Activated CD4-positive, CD25-positive, alpha-beta regulatory T cell (primary cell): ENCODE results near the gene TPSB2.
"Not testable (repeated sequence)": the region's sequence is repeated elsewhere in the genome, so short reads cannot be mapped to it uniquely, and the experiment has no call there.

Source experiments
- DNase-seq, 4 experiments: peaks; one replicate each; lab custom pipeline; 2025; lab: John Stamatoyannopoulos, UW

Gene TPSB2

DNA sequence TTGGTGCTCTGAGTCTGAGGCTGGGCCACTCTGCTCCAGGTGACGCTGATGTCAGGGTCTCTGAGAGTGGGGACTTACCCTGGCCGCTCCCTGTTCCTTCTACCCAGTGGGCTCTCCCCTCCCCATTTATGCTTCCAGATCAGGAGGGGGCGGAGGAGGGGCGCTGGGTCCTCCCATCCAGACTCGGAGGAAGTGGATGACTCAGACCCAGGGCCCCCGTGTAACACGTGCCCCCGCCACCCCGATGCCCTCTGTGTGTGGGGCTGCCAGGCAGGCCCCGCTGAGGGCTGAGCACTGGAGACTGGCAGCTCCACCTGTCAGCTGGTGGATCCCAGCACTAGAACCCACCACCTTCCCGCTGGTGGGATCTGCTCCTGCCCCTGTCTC, at the start of gene TPSB2:
TSS of gene TPSB2 (minus strand) at position 101 of the 387 bp plus-strand sequence. CDS start 233 bp downstream, outside the sequence.
- DNase-seq = not testable (repeated sequence)

DNA sequence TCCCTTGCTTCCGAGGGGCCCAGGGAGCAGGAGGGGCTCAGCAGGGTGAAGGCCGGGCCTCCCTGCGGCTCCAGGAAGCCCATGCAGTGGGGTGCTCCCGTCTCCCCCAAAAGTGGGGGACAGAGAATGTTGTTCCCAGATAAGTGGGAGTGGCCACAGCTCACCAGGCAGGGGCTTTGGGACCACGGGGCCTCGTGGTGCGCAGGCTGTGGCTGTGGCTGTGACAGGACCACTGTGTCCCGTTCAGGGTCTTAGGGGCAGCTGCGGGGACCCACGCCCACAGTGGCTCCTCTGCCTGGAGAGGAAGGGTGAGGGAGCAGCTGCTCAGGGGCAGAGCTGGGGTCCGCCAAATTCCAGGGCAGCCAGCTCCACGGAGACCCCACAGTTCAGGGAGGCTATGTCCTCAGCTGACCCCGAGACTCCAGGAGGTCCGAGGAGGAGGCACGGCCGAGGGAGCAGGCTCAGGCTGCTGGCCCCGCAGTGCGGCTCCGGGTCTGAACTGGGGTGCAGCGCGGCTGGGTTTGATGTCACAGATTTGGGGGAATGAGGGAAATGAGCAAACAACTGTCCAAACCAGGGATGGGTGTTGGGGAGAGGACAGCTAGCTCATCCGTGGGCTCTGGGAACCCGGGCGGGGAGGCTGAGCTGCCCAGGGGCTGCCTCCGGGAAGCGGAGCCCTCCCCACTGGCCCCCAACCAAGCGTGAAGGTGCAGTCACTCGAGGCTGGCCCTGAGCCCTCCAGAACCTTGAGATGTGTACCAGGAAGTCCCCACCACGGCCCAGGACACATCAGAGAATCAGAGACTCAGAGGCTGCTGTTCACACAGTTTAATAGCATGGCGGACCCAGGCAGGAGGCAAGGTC, 49.3 kb upstream of the TPSB2 start:
- DNase-seq = no peak

DNA sequence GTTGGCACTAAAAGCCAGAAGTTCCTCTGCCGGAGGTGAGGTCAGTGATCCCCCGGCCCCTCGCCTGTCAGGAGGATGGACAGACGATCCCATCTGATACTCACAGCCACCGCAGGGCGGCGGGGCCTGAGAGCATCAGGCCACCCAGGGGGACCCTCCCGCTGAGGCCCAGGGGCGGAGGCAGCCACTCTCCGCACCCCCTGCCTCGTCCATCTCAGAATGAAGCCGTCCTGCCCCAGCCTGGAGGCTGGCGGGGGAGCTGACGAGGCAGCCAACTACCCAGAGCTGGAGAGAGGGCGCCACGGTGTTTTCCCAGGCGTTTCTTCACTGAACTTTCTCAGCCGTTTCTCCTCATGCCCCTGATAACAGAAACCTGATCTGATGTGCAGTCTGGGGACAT, 48.5 kb upstream of the TPSB2 start:
- no peak for DNase-seq

DNA sequence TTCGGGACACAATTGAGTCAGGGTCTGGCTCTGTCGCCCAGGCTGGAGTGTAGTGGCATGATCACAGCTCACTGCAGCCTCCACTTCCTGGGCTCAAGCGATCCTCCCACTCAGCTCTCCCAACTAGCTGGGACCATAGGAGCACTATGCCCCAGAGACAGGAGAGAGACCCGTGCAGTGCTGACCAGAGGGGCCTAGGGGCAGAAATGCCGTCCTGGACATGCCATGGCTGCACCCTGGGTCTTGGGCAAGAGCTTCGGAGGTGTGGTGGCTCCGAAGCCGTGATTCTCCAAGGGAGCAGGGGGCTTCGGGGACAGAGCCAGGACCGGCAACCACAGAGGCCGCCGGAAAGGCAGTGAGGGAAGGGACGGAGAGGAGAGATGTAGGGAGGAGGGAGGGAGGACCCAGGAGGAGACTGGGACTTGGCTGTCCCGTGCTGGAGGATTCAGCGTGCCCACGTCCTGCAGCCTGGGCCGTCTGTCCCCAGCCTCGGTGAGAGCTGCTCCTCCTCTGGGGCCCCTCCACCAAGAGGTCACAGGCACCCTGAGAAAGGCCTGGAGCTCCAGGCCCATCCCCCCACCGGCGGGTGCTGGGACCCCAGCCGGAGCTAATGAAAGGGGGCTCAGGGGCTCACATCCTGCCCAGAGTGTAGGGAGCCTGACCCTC, 47.8 kb upstream of the TPSB2 start:
- no peak for DNase-seq

DNA sequence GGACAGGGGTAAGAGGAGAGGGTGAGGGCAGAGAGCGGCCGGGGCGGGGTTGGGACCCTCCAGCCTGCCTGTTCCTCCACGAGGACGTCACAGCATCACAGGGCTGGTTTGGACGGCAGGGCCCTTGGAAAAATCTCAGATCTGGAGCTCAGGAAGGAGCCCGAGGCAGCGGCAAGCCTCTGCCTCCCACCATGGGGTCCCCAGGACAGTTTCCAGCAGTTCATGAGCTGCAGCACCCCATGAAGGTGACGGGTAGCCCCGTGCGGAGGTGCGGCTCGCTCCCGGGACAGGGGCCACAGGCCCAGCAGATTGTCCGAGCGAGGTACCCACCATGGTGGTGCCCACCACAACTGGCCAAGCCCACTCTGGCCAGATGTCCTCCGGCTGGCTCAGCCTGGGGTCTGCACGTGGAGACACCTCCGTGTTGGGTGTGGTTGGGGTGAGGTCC, 47.2 kb upstream of the TPSB2 start:
- no peak for DNase-seq

DNA sequence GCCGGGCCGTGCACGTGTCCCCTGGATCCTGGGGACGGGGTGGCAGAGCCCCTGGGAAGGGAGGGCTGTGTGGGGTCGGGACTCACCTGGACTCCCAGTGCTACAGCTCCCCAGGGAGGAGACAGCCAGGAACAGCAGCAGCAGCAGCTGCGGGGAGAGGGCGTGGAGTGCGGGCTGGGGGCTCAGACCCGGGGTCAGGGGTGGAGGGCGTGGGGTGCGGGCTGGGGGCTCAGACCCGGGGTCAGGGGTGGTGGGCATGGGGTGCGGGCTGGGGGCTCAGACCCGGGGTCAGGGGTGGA, 46.5 kb upstream of the TPSB2 start:
- DNase-seq = no peak

DNA sequence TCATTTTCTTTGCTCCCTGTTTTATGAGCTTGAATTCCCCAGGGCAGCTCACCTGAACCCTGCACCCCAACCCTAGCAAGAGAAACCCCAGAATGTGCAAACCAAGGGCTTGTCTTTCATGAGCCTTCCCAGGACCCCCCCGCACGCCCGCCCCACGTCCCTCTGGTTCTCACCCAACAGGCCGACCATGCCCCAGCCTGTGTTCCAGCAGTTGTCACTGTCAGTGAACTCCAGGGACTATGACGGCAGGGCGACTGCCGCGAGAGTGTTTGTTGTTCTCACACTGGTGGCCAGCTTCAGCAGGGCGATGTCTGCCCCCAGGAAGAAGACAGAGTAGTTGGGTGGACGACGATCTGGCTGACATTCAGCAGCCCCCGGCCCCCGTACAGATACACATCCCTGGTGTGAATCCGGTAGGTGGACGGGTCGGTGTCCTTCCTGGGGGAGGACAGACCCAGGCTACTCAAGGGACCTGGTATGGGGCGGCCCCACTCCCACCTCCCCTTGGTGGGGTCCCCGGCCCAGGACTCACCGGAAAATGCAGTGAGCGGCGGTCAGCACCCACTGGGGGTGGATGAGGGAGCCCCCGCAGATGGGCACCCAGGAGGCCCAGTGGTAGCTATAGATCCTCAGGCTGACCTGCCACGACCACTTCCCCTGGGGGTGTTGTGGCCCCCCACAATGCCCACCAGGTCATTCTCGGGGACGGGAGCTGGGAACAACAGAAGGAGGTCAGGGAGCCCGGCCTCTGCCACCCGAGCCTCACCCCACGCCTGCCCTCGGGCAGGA, 46.0 kb upstream of the TPSB2 start:
- no peak for DNase-seq

DNA sequence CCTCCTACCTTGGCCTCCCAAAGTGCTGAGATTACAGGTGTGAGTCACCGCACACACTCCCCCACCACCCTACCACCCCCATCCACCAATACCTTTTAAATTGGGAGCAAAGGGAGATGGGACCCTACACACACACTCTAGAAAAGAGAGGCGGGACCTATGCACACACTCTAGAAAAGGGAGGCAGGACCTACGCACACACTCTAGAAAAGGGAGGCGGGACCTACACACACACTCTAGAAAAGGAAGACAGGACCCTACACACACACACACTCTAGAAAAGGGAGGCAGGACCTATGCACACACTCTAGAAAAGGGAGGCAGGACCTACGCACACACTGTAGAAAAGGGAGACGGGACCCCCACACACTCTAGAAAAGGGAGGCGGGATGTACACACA, 44.8 kb upstream of the TPSB2 start:
- DNase-seq = no peak

DNA sequence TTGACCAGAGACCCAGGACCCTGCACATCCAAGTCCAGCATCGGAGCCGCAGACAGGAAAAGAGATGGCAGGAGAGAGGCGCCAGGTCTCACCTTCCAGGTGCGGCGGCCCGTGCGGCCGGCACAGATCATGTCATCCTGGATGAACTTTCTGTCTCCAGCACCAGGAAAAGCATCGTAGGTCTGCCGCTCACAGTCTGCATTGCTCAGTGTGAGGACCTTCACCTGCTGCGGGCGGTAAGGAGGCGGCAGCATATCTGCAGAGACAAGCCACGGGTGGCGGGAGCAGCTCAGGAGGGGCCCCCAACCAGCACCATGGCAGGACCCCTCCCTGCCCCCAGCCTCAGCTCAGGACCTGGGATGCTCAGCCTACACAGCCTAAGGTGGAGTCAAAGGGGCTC, 43.8 kb upstream of the TPSB2 start:
- no peak for DNase-seq

DNA sequence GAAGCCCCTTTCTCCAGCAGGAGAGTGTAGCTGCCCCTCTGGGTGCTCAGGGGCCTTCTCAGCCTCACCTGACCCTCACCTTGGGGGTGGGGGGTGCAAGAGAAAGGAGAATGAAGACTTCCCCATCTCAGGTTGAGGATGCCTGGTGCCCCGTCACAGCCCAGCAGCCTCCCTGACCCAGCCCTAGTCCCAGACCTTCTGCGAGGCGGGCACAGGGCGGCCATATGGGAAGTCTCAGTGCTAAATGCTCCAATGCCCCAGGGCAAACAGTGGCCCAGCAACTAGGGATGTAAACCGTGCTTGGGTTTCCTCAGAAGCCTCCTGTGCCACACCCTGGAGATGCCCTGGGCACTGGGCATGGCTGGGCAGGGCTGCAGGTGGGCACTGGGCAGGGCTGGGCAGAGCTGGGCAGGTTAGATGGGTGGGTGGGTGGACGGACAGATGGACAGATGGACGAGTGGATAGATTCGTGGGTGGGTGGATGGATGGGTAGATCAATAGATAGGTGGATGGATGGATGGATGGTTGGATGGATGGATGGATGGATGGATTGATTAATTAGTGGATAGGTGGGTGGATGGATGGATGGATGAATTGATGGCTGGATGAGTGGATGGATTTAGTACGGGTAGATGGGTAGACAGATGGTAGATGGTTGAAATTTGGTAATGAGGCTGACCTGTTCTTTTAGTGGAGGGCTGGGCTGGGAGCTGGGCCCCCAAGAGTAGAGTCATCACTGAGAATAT, 42.6 kb upstream of the TPSB2 start:
- DNase-seq = no peak

DNA sequence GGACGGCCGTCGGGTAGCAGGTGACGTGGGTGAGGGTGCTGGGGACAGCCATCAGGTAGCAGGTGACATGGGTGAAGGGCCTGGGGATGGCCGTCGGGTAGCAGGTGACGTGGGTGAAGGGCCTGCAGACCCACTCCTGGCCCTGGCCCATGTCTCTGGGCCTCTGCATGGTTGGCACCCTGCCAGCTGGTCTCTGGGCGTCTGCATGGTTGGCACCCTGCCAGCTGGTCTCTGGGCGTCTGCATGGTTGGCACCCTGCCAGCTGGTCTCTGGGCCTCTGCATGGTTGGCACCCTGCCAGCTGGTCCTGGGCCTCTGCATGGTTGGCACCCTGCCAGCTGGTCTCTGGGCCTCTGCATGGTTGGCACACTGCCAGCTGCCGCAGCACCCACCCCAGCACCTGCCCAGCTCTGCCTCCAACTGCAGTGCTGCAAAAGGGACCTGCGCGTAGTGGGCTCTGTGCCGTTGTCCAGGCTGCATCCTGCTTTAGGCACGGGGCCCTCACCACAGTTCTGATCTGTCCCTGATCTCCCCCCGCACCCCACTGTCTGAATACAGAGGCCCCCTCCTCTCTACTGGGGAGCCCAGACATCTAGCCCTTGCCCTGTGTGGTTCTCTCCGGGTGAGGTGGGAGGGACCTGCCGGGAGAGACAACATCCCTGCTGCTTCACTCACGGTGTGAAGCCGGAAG, 41.9 kb upstream of the TPSB2 start:
- DNase-seq = not testable (repeated sequence)

DNA sequence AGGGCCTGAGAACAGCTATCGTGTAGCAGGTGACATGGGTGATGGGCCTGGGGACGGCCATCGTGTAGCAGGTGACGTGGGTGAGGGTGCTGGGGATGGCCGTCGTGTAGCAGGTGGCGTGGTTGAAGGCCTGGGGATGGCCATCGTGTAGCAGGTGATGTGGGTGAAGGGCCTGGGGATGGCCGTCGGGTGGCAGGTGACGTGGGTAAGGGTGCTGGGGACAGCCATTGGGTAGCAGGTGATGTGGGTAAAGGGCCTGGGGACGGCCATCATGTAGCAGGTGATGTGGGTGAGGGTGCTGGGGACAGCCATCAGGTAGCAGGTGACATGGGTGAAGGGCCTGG, 41.4 kb upstream of the TPSB2 start:
- no peak for DNase-seq

DNA sequence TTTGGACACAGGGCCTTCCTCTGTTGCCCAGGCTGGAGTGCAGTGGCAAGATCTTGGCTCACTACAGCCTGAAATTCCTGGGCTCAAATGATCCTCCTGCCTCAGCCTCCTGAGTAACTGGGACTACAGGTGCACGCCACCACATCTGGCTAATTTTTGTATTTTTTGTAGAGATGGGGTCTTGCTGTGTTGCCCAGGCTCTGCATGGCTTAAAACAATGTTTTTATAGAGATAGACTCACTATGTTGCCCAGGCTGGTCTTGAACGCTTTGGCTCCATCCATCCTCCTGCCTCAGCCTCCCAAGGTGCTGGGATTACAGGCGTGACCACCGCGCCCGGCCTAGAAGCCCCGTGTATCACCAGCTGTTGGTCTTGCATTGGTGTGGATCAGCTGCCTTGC, 39.4 kb upstream of the TPSB2 start:
- not testable (repeated sequence) for DNase-seq

DNA sequence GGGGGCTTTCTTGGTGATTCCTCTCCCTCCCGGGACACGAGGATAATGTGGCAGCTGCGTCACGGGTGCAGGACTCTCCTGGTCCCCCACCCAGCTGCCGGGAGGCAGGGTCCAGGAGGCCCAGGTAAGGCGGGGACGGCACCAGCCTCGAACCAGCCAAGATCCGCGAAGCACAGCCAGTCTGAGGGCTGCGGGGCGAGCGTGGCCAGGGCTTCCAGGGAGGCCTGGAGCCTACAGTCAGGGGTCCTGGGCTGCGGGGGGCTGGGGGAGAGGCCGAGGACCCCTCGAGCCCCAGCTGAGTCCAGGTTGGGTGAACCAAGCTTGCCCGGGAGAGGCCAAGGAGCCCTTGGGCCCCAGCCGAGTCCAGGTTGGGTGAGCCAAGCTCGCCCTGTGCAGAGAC, 35.8 kb upstream of the TPSB2 start:
- DNase-seq = no peak

DNA sequence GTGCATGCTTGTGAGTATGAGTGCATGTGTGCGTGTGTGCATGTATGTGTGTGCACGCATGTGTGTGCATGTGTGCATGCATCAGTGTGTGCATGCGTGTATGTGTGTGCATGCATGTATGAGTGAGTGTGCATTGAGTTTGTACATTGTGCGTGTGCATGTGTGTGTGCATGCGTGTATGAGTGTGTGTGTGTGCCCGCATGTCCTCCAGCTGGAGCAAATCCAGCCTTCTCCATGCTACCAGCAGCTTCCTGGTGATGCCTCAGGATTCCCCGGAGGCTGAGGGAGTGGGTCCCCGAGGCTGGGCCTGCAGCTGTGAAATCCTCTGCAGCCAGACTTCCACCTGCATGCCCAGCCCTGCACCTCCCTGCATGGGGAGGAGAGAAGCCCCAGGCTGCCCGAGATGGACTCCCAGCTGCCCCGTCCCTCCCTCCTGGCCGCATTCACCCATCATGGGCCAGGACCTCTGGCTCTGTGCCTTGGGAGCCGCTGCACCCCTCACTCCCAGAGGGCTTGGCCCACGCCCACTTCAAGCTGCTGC, 35.2 kb upstream of the TPSB2 start:
- DNase-seq = no peak

DNA sequence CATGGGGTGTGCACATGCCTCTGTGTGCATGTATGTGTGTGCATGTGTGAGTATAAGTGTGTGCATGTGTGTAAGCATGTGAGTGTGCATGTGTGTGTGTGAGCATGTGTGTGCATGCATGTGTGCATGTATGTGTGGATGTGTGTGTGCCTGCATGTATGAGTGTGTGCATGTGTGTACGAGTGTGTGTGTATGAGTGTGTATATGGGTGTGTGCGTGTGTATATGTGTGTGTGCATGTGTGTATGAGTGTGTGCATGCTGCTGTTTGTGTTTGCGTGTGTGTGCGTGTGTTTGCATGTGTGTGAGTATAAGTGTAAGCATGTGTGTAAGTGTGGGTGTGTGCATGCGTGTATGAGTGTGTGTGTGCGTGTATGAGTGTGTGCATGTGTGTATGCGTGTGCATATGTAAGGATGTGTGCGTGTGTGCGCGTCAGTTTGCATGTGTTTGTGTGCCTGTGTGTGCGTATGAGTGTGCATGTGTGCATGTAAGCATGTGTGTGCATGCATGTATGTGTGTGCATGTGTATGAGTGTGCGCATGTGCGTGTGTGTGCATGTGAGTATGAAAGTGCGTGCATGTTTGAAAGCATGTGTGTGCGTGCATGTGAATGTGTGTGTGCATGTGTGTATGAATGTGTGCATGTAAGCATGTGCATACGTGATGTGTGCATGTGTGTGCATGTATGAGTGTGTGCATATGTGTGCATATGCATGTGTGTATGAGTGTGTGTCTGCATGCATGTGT, 34.5 kb upstream of the TPSB2 start:
- no peak for DNase-seq

DNA sequence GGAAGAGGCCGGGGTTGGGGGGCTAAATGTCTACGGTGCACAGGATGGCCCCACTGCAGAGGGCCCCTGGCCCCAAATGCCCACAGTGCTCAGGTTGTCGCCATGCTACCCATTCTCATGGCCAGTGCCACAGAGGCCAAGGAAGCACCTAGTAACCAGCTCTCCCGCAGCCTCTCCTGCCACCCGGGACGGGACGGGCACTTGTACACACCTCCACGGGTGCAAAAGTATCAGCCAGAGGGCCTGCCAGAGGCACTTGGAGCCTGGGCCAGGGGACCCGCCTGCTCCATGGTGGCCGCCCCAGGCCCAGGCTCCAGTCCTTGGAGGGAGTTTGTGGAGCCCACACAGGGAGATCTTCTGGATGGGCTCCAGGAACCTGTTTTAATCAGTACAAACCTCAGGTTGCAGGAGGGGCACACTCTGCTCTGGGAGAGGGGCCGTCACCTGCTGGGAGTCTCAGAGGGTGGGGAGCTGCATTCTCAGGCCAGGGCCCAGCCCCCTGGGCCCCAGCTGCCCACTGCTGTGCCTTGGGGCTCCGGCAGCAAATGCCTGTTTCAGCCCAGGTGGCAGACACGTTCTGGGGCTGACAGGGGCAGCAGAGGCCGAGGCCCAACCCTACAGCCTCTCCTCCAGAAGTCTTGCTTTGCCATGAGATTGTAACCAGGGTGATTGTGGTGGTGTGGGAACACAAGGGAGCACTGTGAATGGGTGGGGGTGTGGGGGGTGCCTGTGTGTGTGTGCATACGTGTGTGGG, 33.8 kb upstream of the TPSB2 start:
- DNase-seq = no peak

DNA sequence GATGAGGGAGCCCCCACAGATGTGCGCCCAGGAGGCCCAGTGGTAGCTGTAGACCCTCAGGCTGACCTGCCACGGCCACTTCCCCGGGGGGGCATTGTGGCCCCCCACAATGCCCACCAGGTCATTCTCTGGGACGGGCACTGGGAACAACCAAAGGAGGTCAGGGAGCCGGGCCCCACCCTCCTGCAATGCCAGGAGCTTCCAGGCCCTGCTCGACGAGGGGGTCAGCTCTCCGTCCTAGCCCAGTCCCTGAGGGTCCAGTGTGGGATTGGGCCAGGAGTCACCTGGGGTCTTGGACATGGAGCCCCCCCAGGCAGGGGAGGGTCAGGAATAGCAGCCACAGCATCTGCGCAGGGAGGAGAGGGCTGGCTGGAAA, 32.9 kb upstream of the TPSB2 start:
- no peak for DNase-seq

DNA sequence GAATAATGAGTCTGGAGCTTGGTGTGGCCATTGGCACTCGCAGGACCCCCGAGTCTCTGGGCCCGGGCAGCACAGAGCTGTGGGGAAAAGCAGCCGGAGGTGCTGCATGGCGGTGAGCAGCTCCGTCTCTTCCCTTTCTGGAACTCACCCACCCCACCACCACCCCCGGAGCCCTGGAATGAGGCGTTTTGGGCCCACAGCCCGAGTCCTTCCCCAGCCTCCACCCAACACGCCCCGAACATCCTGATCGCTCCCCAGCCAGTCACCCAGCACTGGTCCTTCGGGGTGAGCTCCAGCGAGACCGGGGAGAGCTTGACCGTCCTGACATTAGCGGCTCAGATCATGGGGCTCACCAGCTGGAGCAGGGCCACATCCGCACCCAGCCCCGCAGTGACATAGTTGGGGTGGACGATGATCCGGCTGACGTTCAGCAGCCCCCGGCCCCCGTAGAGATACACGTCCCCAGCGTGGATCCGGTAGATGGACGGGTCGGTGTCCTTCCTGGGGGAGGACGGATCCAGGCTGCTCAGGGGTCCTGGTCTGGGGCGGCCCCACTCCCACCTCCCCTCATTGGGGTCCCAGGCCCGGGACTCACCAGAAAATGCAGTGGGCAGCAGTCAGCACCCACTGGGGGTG, 32.3 kb upstream of the TPSB2 start:
- DNase-seq = no peak
